Fibroblast of skin of back (primary cell): Measurements from ENCODE around the gene LRRC4. TPM values are rescaled to one million over a fixed set of nuclear protein-coding genes. Genes with fewer than 3 reads are reported as not detected.

Experiments used
- DNase-seq: peaks from one replicate; pipeline ENCODE4 v3.0.0-alpha.2; 2013
- polyA plus RNA-seq, 2 experiments: library from polyadenylated mRNA; unstranded; fragments of 120-200 nt; gene quantifications; one replicate each; pipeline ENCODE4 v1.2.1, GENCODE V29; 2013; ENCODE audit not compliant: insufficient read length in 2 of 2

Gene LRRC4
- polyA plus RNA-seq (2013, experiment 1 of 2; ENCODE audit: insufficient read length), result 0.30 TPM
- 0.24 TPM for polyA plus RNA-seq (2013, experiment 2 of 2; ENCODE audit: insufficient read length)

- DNase-seq, result peak; percentile 50
Measured at GRCh38 chr7:128030654-128031611, at the start of gene LRRC4. TSS of gene LRRC4 (minus strand) at chr7:128031437. CDS start at chr7:128030640, 797 bp downstream.

- no peak for DNase-seq
Measured at GRCh38 chr7:128080169-128080568, 48.9 kb upstream of the LRRC4 start.

- no peak for DNase-seq
Measured at GRCh38 chr7:128078309-128078708, 47.1 kb upstream of the LRRC4 start.

- DNase-seq, result no peak
Measured at GRCh38 chr7:128076796-128077271, 45.6 kb upstream of the LRRC4 start.

- DNase-seq, result no peak
Measured at GRCh38 chr7:128076196-128076795, 45.1 kb upstream of the LRRC4 start.

GRCh38 chr7:128075242-128076095 is 44.2 kb upstream of the LRRC4 start:
- DNase-seq, result peak; percentile 12

- no peak for DNase-seq
Measured at GRCh38 chr7:128074736-128075135, 43.5 kb upstream of the LRRC4 start.

GRCh38 chr7:128074336-128074735 is 43.1 kb upstream of the LRRC4 start:
- DNase-seq, result no peak

GRCh38 chr7:128073671-128074310 is 42.6 kb upstream of the LRRC4 start:
- DNase-seq, result no peak

GRCh38 chr7:128071801-128072200 is 40.6 kb upstream of the LRRC4 start:
- no peak for DNase-seq

GRCh38 chr7:128071376-128071775 is 40.1 kb upstream of the LRRC4 start:
- DNase-seq, result no peak

- DNase-seq, result no peak
Measured at GRCh38 chr7:128069373-128070364, 38.4 kb upstream of the LRRC4 start.

- no peak for DNase-seq
Measured at GRCh38 chr7:128068785-128069184, 37.5 kb upstream of the LRRC4 start.

- no peak for DNase-seq
Measured at GRCh38 chr7:128067983-128068382, 36.7 kb upstream of the LRRC4 start.

- DNase-seq, result no peak
Measured at GRCh38 chr7:128066858-128067257, 35.6 kb upstream of the LRRC4 start.

- DNase-seq, result no peak
Measured at GRCh38 chr7:128066395-128066794, 35.2 kb upstream of the LRRC4 start.

- DNase-seq, result no peak
Measured at GRCh38 chr7:128065872-128066271, 34.6 kb upstream of the LRRC4 start.

- DNase-seq, result no peak
Measured at GRCh38 chr7:128063088-128063487, 31.9 kb upstream of the LRRC4 start.

GRCh38 chr7:128060018-128060417 is 28.8 kb upstream of the LRRC4 start:
- DNase-seq, result no peak

- DNase-seq, result no peak
Measured at GRCh38 chr7:128059143-128059988, 28.1 kb upstream of the LRRC4 start.
